ENCODE measurements around the gene ATG2B. TPM values are rescaled to one million over a fixed set of nuclear protein-coding genes. Genes with fewer than 3 reads are reported as not detected.

The ATG2B gene
- total RNA-seq, 1 donor from 2014 or later, result 6.3 TPM

GRCh38 chr14:96309133-96309895, 53.8 kb downstream of the ATG2B start:
- DNase-seq (ENCODE audit: low read depth), result no peak
- H3K36me3 ChIP-seq (ENCODE audit: control insufficient read depth, insufficient read depth, low read length), result peaks cover 8% of the 10 kb centered on the region
- no peak for FAIRE-seq

GRCh38 chr14:96307434-96307833, 55.7 kb downstream of the ATG2B start:
- no peak for FAIRE-seq
- H3K27me3 ChIP-seq (ENCODE audit: control insufficient read depth, insufficient read depth, low read length), result no peaks in the 10 kb centered on the region
- H3K4me3 ChIP-seq (ENCODE audit: low read depth, low read length), result no peak overlapping the region
- peaks cover 7% of the 10 kb centered on the region for H3K36me3 ChIP-seq (ENCODE audit: control insufficient read depth, insufficient read depth, low read length)
- DNase-seq (ENCODE audit: low read depth), result no peak
- no peak for TF ChIP-seq CTCF (IDR thresholded peaks at IDR 0.05; ENCODE audit: insufficient read depth, low read length, severe bottlenecking)

More at GRCh38 chr14:96309133-96309895, 53.8 kb downstream of the ATG2B start:
- TF ChIP-seq CTCF (IDR thresholded peaks at IDR 0.05; ENCODE audit: insufficient read depth, low read length, severe bottlenecking), result no peak
- H3K4me3 ChIP-seq (ENCODE audit: low read depth, low read length), result no peak overlapping the region
- no peaks in the 10 kb centered on the region for H3K27me3 ChIP-seq (ENCODE audit: control insufficient read depth, insufficient read depth, low read length)

- Histone ChIP-seq H3K27me3 (ENCODE audit: control insufficient read depth, insufficient read depth, low read length) (no peaks in the 10 kb centered on the region), H3K36me3 (ENCODE audit: control insufficient read depth, insufficient read depth, low read length) (peaks cover 7% of the 10 kb centered on the region), H3K4me3 (ENCODE audit: low read depth, low read length) (no peak overlapping the region)
- TF ChIP-seq CTCF (IDR thresholded peaks at IDR 0.05; ENCODE audit: insufficient read depth, low read length, severe bottlenecking), result peak; percentile 14
- DNase-seq (ENCODE audit: low read depth) (peak; percentile 49), FAIRE-seq (no peak)
Observed at GRCh38 chr14:96304956-96305355, 58.2 kb downstream of the ATG2B start.

- Histone ChIP-seq H3K27me3 (ENCODE audit: control insufficient read depth, insufficient read depth, low read length) (no peaks in the 10 kb centered on the region), H3K36me3 (ENCODE audit: control insufficient read depth, insufficient read depth, low read length) (peaks cover 7% of the 10 kb centered on the region), H3K4me3 (ENCODE audit: low read depth, low read length) (no peak overlapping the region)
- no peak for FAIRE-seq
- TF ChIP-seq CTCF (IDR thresholded peaks at IDR 0.05; ENCODE audit: insufficient read depth, low read length, severe bottlenecking), result no peak
- no peak for DNase-seq (ENCODE audit: low read depth)
Observed at GRCh38 chr14:96303981-96304380, 59.2 kb downstream of the ATG2B start.

GRCh38 chr14:96299441-96299840, 63.7 kb downstream of the ATG2B start:
- Histone ChIP-seq H3K4me3 (ENCODE audit: low read depth, low read length) (no peak overlapping the region), H3K36me3 (ENCODE audit: control insufficient read depth, insufficient read depth, low read length) (peaks cover 1% of the 10 kb centered on the region), H3K27me3 (ENCODE audit: control insufficient read depth, insufficient read depth, low read length) (no peaks in the 10 kb centered on the region)
- no peak for TF ChIP-seq CTCF (IDR thresholded peaks at IDR 0.05; ENCODE audit: insufficient read depth, low read length, severe bottlenecking)
- no peak for FAIRE-seq
- DNase-seq (ENCODE audit: low read depth), result no peak

Measured in bronchial epithelial cell (primary cell).